GM12874 (cell line): Measurements from ENCODE around the gene CHCHD6.

Experiments
- CTCF ChIP-seq: IDR thresholded peaks from 2 replicates; pipeline ENCODE4 v1.5.1; 2011; ENCODE audit warnings: low read depth, mild to moderate bottlenecking, control low read depth, low read length, moderate library complexity; ENCODE audit not compliant: insufficient read depth

CHCHD6 gene

GRCh38 chr3:126896067-126896441, 192.0 kb downstream of the CHCHD6 start:
- TF ChIP-seq CTCF, result no peak

GRCh38 chr3:126896968-126897367, 192.9 kb downstream of the CHCHD6 start:
- no peak for TF ChIP-seq CTCF

GRCh38 chr3:126897943-126898342, 193.9 kb downstream of the CHCHD6 start:
- no peak for TF ChIP-seq CTCF

GRCh38 chr3:126900859-126901540, 197.0 kb downstream of the CHCHD6 start:
- no peak for TF ChIP-seq CTCF

GRCh38 chr3:126901631-126902030, 197.6 kb downstream of the CHCHD6 start:
- no peak for TF ChIP-seq CTCF

GRCh38 chr3:126903521-126903920, 199.5 kb downstream of the CHCHD6 start:
- TF ChIP-seq CTCF, result no peak

- no peak for TF ChIP-seq CTCF
These were observed 203.5 kb downstream of the CHCHD6 start for GRCh38 chr3:126907557-126907956.
